Stomach (tissue), 9 donors: Measurements from ENCODE around the gene ROCK2. TPM values are rescaled to one million over a fixed set of nuclear protein-coding genes. Genes with fewer than 3 reads are reported as not detected.

ENCODE experiments used
- DNase-seq, 2 donors: peaks; one replicate each; pipeline versions ENCODE4 v3.0.0 to v3.0.0-alpha.2; 2013 to 2019
- H3K27ac ChIP-seq, 5 donors: fragments of 200-600 bp in 4 of 5; sonication (generic) in 4 of 5; one replicate each; pipeline ENCODE4 v1.5.1; 2013 to 2019; ENCODE audit warnings: mild to moderate bottlenecking in 1 of 5, moderate library complexity in 1 of 5
- H3K27me3 ChIP-seq, 3 donors: fragments of 200-600 bp; sonication (generic); one replicate each; pipeline ENCODE4 v1.5.1; 2017 to 2019; ENCODE audit warnings: mixed run types in 1 of 3
- H3K36me3 ChIP-seq, 4 donors: fragments of 200-600 bp; sonication (generic); 1 replicate in 3 of 4; 2 replicates in 1 of 4; pipeline ENCODE4 v1.5.1; 2016 to 2019
- H3K4me1 ChIP-seq, 4 donors: fragments of 200-600 bp; sonication (generic); one replicate each; pipeline ENCODE4 v1.5.1; 2016 to 2019
- H3K4me3 ChIP-seq, 4 donors: fragments of 200-600 bp; sonication (generic) in 3 of 4; one replicate each; pipeline ENCODE4 v1.5.1; 2016 to 2019; ENCODE audit warnings: mild to moderate bottlenecking in 1 of 4
- H3K9me3 ChIP-seq, 4 donors: fragments of 200-600 bp; sonication (generic); one replicate each; pipeline ENCODE4 v1.5.1; 2016 to 2019
- EP300 ChIP-seq: sonication (generic); formaldehyde crosslinking; IDR thresholded peaks from one replicate; pipeline ENCODE4 v1.6.1; 2017; ENCODE audit warnings: antibody characterized with exemption
- POLR2A ChIP-seq, 4 donors: fragments of 450-650 bp; IDR thresholded peaks; one replicate each; pipeline ENCODE4 v1.6.1; 2016; ENCODE audit warnings: antibody characterized with exemption in 4 of 4, control low read depth in 2 of 4, mild to moderate bottlenecking in 1 of 4, moderate library complexity in 1 of 4
- POLR2AphosphoS5 ChIP-seq, 3 donors: sonication (generic); formaldehyde crosslinking; IDR thresholded peaks; one replicate each; pipeline ENCODE4 v1.6.1; 2016; ENCODE audit warnings: antibody characterized with exemption in 3 of 3
- WGBS, 5 donors: extraction: QIAGEN DNeasy Blood & Tissue Kit in 3 of 5; methylation state at CpG; one replicate each; pipeline versions ENCODE4 v1.1.5 to v1.1.7; 2013 to 2018; 5-methylcytosine and 5-hydroxymethylcytosine counted together
- intact Hi-C: fragments of 100-400 bp; cut with DNase I; formaldehyde crosslinking; loops from one replicate; pipeline ENCODE4 v1.15.1; 2023; ENCODE audit warnings: low total_unique reads
- polyA plus RNA-seq, 3 donors: library from polyadenylated mRNA; stranded (reverse); fragments of 200-250 nt; gene quantifications; one replicate each; pipeline ENCODE4 v1.2.3, GENCODE V29; 2013
- total RNA-seq, 5 donors: library from RNA; depleted of rRNA; stranded (reverse); fragments of >200 nt; gene quantifications; one replicate each; pipeline versions ENCODE4 v1.1.0 to v1.2.3, GENCODE V29; 2014 to 2016
- TF ChIP-seq, protein P1 (sequence below), 7 experiments: fragments of 450-650 bp in 4 of 7; fragments of 200-600 bp in 3 of 7; sonication (generic) in 3 of 7; IDR thresholded peaks; one replicate each; pipeline ENCODE4 v1.5.1; 2016 to 2019; ENCODE audit warnings: antibody characterized with exemption in 7 of 7, control low read depth in 2 of 7, mild to moderate bottlenecking in 1 of 7
- donor health status: healthy with polysubstance abuse.
- donor health status: Bipolar disorder and iron deficiency.
- donor health status: healthy.

Gene ROCK2
- total and polyA plus RNA-seq, 8 donors, result 5.6 to 113 (median 35.9) TPM

GRCh38 chr2:11278219-11278618, 66.2 kb downstream of the ROCK2 start:
- intact Hi-C loops, result no loop called here
- H3K27me3 ChIP-seq, result no peaks in the 10 kb centered on the region
- peaks cover 0 to 7% (median 0%) of the 10 kb centered on the region in 4 donors for H3K4me1 ChIP-seq
- DNase-seq, result no peak
- TF ChIP-seq POLR2A (IDR thresholded peaks at IDR 0.05) (no peak), EP300 (no peak), POLR2AphosphoS5 (IDR thresholded peaks at IDR 0.05) (no peak)
- TF ChIP-seq, protein P1, sequence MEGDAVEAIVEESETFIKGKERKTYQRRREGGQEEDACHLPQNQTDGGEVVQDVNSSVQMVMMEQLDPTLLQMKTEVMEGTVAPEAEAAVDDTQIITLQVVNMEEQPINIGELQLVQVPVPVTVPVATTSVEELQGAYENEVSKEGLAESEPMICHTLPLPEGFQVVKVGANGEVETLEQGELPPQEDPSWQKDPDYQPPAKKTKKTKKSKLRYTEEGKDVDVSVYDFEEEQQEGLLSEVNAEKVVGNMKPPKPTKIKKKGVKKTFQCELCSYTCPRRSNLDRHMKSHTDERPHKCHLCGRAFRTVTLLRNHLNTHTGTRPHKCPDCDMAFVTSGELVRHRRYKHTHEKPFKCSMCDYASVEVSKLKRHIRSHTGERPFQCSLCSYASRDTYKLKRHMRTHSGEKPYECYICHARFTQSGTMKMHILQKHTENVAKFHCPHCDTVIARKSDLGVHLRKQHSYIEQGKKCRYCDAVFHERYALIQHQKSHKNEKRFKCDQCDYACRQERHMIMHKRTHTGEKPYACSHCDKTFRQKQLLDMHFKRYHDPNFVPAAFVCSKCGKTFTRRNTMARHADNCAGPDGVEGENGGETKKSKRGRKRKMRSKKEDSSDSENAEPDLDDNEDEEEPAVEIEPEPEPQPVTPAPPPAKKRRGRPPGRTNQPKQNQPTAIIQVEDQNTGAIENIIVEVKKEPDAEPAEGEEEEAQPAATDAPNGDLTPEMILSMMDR (IDR thresholded peaks at IDR 0.05), result no peak
- H3K27ac ChIP-seq, result no peak overlapping the region
- H3K36me3 ChIP-seq, result peaks cover 0 to 16% (median 12%) of the 10 kb centered on the region in 4 donors
- no peaks in the 10 kb centered on the region for H3K9me3 ChIP-seq
- H3K4me3 ChIP-seq, result no peak overlapping the region

- TF ChIP-seq, protein P1 (IDR thresholded peaks at IDR 0.05), result no peak
- TF ChIP-seq POLR2A (IDR thresholded peaks at IDR 0.05) (no peak), EP300 (no peak), POLR2AphosphoS5 (IDR thresholded peaks at IDR 0.05) (no peak)
- H3K27me3 ChIP-seq, result no peaks in the 10 kb centered on the region
- no peak for DNase-seq
- intact Hi-C loops, result no loop called here
- 35 to 77% (median 48%) methylated on average over 6 of the region's 6 CpGs for WGBS, 5 donors
- H3K4me1 ChIP-seq, result peaks cover 0 to 7% (median 2%) of the 10 kb centered on the region in 4 donors
- no peak overlapping the region for H3K27ac ChIP-seq
- no peak overlapping the region for H3K4me3 ChIP-seq
- H3K36me3 ChIP-seq, result peaks cover 0 to 22% (median 15%) of the 10 kb centered on the region in 4 donors
- H3K9me3 ChIP-seq, result no peaks in the 10 kb centered on the region
Observed at GRCh38 chr2:11275910-11276309, 68.5 kb downstream of the ROCK2 start.

DNA sequence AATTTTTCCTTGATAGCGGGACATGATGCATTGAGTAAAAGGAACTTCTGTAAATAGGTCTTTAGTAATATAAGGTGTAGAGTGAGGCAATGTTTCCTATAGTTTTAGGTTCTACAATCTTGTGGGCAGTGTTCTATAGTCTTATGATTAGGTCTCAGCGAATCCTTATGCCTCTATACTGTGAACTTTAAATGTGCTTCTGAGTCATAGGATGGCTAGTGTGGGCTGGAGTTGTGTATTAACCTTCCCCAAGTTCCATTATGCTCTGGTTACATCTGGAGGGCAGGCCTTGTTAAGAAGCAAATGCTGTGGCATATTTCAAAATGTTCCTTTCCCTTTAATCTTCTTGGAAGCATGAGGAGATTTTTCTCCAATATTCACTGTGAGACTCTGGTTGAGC, 73.5 kb downstream of the ROCK2 start:
- intact Hi-C loops, result no loop called here
- no peak for DNase-seq
- 76 to 91% (median 84%) methylated on average over 2 of the region's 2 CpGs for WGBS, 5 donors
- H3K4me3 ChIP-seq, result no peak overlapping the region
- no peaks in the 10 kb centered on the region for H3K9me3 ChIP-seq
- no peak overlapping the region for H3K27ac ChIP-seq
- no peaks in the 10 kb centered on the region for H3K27me3 ChIP-seq
- H3K36me3 ChIP-seq, result peaks cover 0 to 13% (median 9%) of the 10 kb centered on the region in 4 donors
- TF ChIP-seq EP300 (no peak), POLR2AphosphoS5 (IDR thresholded peaks at IDR 0.05) (no peak), POLR2A (IDR thresholded peaks at IDR 0.05) (no peak)
- TF ChIP-seq, protein P1 (IDR thresholded peaks at IDR 0.05), result no peak
- H3K4me1 ChIP-seq, result peaks cover 0 to 4% (median 1%) of the 10 kb centered on the region in 4 donors

- peaks cover 0 to 15% (median 0%) of the 10 kb centered on the region in 4 donors for H3K4me1 ChIP-seq
- TF ChIP-seq POLR2AphosphoS5 (IDR thresholded peaks at IDR 0.05) (no peak), EP300 (no peak), POLR2A (IDR thresholded peaks at IDR 0.05) (no peak)
- TF ChIP-seq, protein P1 (IDR thresholded peaks at IDR 0.05), result no peak
- DNase-seq, result no peak
- H3K27ac ChIP-seq, result no peak overlapping the region
- H3K4me3 ChIP-seq, result no peak overlapping the region
- H3K27me3 ChIP-seq, result no peaks in the 10 kb centered on the region
- peaks cover 0 to 11% (median 8%) of the 10 kb centered on the region in 4 donors for H3K36me3 ChIP-seq
- intact Hi-C loops, result no loop called here
- H3K9me3 ChIP-seq, result no peaks in the 10 kb centered on the region
- WGBS, 5 donors, result 93 to 100% (median 98%) methylated on average over 3 of the region's 3 CpGs
Observed at GRCh38 chr2:11267931-11268330, 76.5 kb downstream of the ROCK2 start.
